Endothelial cell of umbilical vein (primary cell): ENCODE results near the gene RASSF3. TPM values are rescaled to one million over a fixed set of nuclear protein-coding genes. Genes with fewer than 3 reads are reported as not detected.

Experiments used
- BruUV-seq: library from RNA; stranded (reverse); fragments of 400-500 nt; replicated peaks from 2 replicates; lab custom pipeline; 2021; lab: Mats Ljungman, UMichigan
- CTCF ChIA-PET: fragments of 300-600, 350-600 bp; sonication (Branson Sonifier 250); formaldehyde crosslinking; loops from one replicate; lab custom pipeline; 2021; ENCODE audit warnings: antibody characterized with exemption, inconsistent platforms; lab: Charles Lee
- POLR2A ChIA-PET: fragments of 300-600, 350-600 bp; sonication (Branson Sonifier 250); formaldehyde crosslinking; loops from one replicate; lab custom pipeline; 2021; ENCODE audit warnings: antibody characterized with exemption, inconsistent platforms; lab: Charles Lee
- DNase-seq: peaks from one replicate; pipeline ENCODE4 v3.0.0-alpha.2; 2011; ENCODE audit warnings: low read depth, low spot score
- FAIRE-seq: peaks from 2 replicates; lab custom pipeline; 2011; peaks lifted over from hg19 to GRCh38; lab: Jason Lieb, UNC
- H2AFZ ChIP-seq: 2 replicates; pipeline ENCODE4 v1.6.0; 2012; ENCODE audit warnings: low read depth, low read length, control low read depth, inconsistent platforms
- H3K27ac ChIP-seq: 2 replicates; pipeline ENCODE4 v1.5.1; 2011; ENCODE audit warnings: low read depth, mild to moderate bottlenecking, control low read depth, low read length, moderate library complexity; ENCODE audit not compliant: insufficient read depth
- H3K27me3 ChIP-seq, 2 experiments: 2 replicates each; pipeline versions ENCODE4 v1.6.0 to v1.6.1; 2011; ENCODE audit warnings: low read length in 2 of 2, mixed read lengths in 1 of 2; ENCODE audit not compliant: control insufficient read depth in 2 of 2, insufficient read depth in 2 of 2
- H3K36me3 ChIP-seq, 2 experiments: 2 replicates in 1 of 2; 3 replicates in 1 of 2; pipeline ENCODE4 v1.5.1; 2011; ENCODE audit warnings: low read length in 2 of 2, mild to moderate bottlenecking in 1 of 2, moderate library complexity in 1 of 2; ENCODE audit not compliant: control insufficient read depth in 2 of 2, insufficient read depth in 2 of 2; ENCODE audit errors: extremely low read depth in 1 of 2
- H3K4me1 ChIP-seq: 3 replicates; pipeline ENCODE4 v1.5.1; 2011; ENCODE audit warnings: mild to moderate bottlenecking, low read length; ENCODE audit not compliant: control insufficient read depth, insufficient read depth; ENCODE audit errors: extremely low read depth
- H3K4me2 ChIP-seq: 2 replicates; pipeline ENCODE4 v1.6.1; 2011; ENCODE audit warnings: low read length, control low read depth, mixed read lengths; ENCODE audit not compliant: insufficient read depth
- H3K4me3 ChIP-seq, 3 experiments: fragments of 200-600 bp in 1 of 3; sonication (generic), shearing (Covaris generic) in 1 of 3; replicated peaks in 1 of 3; 2 replicates each; pipeline ENCODE4 v1.5.1; 2011 to 2016; ENCODE audit warnings: control low read depth in 3 of 3, low read length in 3 of 3, mild to moderate bottlenecking in 2 of 3, inconsistent platforms in 1 of 3, low read depth in 1 of 3, moderate library complexity in 1 of 3; ENCODE audit not compliant: insufficient read depth in 1 of 3
- H3K79me2 ChIP-seq: 2 replicates; pipeline ENCODE4 v1.6.0; 2012; ENCODE audit warnings: low read length, inconsistent platforms; ENCODE audit not compliant: control insufficient read depth, insufficient read depth
- H3K9ac ChIP-seq: replicated peaks from 2 replicates; pipeline ENCODE3; 2011; ENCODE audit warnings: low read length, control low read depth; ENCODE audit not compliant: insufficient read depth; ENCODE audit errors: extremely low read depth
- H3K9me1 ChIP-seq: replicated peaks from 3 replicates; pipeline ENCODE4 v1.6.0; 2011; ENCODE audit warnings: mild to moderate bottlenecking, low read length; ENCODE audit not compliant: control insufficient read depth, insufficient read depth; ENCODE audit errors: extremely low read depth
- H3K9me3 ChIP-seq: replicated peaks from 2 replicates; pipeline ENCODE4 v1.5.1; 2012; ENCODE audit warnings: low read length, inconsistent platforms; ENCODE audit not compliant: control insufficient read depth, insufficient read depth
- H4K20me1 ChIP-seq: replicated peaks from 2 replicates; pipeline ENCODE3; 2011; ENCODE audit warnings: mild to moderate bottlenecking, low read length; ENCODE audit not compliant: control insufficient read depth, insufficient read depth; ENCODE audit errors: extremely low read depth
- EZH2 ChIP-seq: IDR thresholded peaks from 2 replicates; pipeline ENCODE4 v1.6.1; 2012; ENCODE audit warnings: borderline replicate concordance, low read depth, mild to moderate bottlenecking, moderate library complexity, low read length, inconsistent platforms; ENCODE audit not compliant: severe bottlenecking
- FOS ChIP-seq: IDR thresholded peaks from 2 replicates; pipeline ENCODE4 v1.6.1; 2011; ENCODE audit warnings: mild to moderate bottlenecking, low read length, moderate library complexity, borderline replicate concordance; ENCODE audit not compliant: insufficient read depth
- GATA2 ChIP-seq: IDR thresholded peaks from 2 replicates; pipeline ENCODE4 v1.7.0; 2011; ENCODE audit warnings: low read depth, mild to moderate bottlenecking, moderate library complexity, mixed read lengths, low read length; ENCODE audit not compliant: insufficient read length, insufficient read depth
- JUN ChIP-seq: IDR thresholded peaks from 2 replicates; pipeline ENCODE4 v1.6.1; 2011; ENCODE audit warnings: borderline replicate concordance, low read depth; ENCODE audit not compliant: insufficient read length, insufficient read depth
- MAX ChIP-seq: IDR thresholded peaks from 2 replicates; pipeline ENCODE4 v1.6.1; 2011; ENCODE audit not compliant: insufficient read depth, insufficient read length
- MYC ChIP-seq: IDR thresholded peaks from one replicate; pipeline ENCODE4 v1.6.1; 2011; ENCODE audit warnings: mild to moderate bottlenecking, low read depth, low read length
- POLR2A ChIP-seq: IDR thresholded peaks from 2 replicates; pipeline ENCODE4 v1.6.1; 2012; ENCODE audit warnings: low read depth, mild to moderate bottlenecking, control low read depth, low read length
- POLR2AphosphoS5 ChIP-seq: IDR thresholded peaks from 2 replicates; pipeline ENCODE4 v1.6.1; 2012; ENCODE audit warnings: low read depth, mild to moderate bottlenecking, control low read depth, low read length, moderate library complexity; ENCODE audit not compliant: insufficient read depth
- dilution Hi-C: fragments of 300-500 bp; cut with MboI; formaldehyde crosslinking; loops from one replicate; pipeline ENCODE4 v1.15.0; 2019; ENCODE audit warnings: low sequenced_read_pairs; ENCODE audit not compliant: extremely low pct_ligation_motif_present
- intact Hi-C: fragments of 100-400 bp; cut with micrococcal nuclease; formaldehyde crosslinking; loops from one replicate; pipeline ENCODE4 v1.10.0; 2022
- polyA plus RNA-seq, 4 experiments: library from polyadenylated mRNA; depleted of rRNA in 3 of 4; stranded (reverse) in 3 of 4; unstranded in 1 of 4; fragments of >200 nt; gene quantifications; 2 replicates each; pipeline versions ENCODE4 v1.2.1 to v1.2.3, GENCODE V29; 2011 to 2012; ENCODE audit warnings: missing spikeins in 1 of 4
- total RNA-seq: library from RNA; stranded (reverse); gene quantifications from 2 replicates; pipeline ENCODE4 v1.2.3, GENCODE V29; 2021
- TF ChIP-seq, protein P1 (sequence below), 2 donors: IDR thresholded peaks; 1 replicate in 1 of 2; 2 replicates in 1 of 2; pipeline ENCODE4 v1.5.1; 2011; ENCODE audit warnings: low read length in 2 of 2, mild to moderate bottlenecking in 2 of 2, moderate library complexity in 2 of 2, control low read depth in 1 of 2, inconsistent platforms in 1 of 2, low read depth in 1 of 2; ENCODE audit not compliant: insufficient read depth in 1 of 2; ENCODE audit errors: extremely low read depth in 1 of 2

The RASSF3 gene
- total and polyA plus RNA-seq, 2 donors (not counting 3 experiments of a cell fraction or from before 2014, with no cell fraction given): 20.2 to 60.8 TPM

DNA sequence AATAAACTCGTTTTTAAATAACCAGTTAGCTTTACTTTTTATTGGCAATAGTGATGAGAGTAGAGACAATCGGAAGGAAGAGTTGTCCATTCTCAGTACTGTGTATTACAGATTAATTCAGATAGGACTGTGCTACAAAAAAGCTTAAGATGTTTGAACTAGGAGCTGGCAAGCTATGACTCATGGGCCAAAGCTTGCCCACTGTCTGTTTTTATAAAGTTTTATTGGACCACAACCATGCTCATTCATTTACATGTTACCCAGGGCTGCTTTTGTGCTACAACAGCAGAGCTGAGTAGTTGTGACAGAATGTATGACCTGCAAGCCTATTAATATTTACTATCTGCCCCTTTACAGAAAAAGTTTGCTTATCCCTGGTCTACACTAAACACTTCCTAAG lies 129.5 kb downstream of the RASSF3 start:
- ChIA-PET POLR2A (interaction anchor here (1.2 kb wide), 1 partner anchor 9 kb away, joined by 3 read pairs; no protein-coding TSS in a partner anchor), CTCF (interaction anchor here (1.0 kb wide), 1 partner anchor 24 kb away, joined by 3 read pairs; no protein-coding TSS in a partner anchor)
- no peak for FAIRE-seq

GRCh38 chr12:64740646-64741045 lies 130.4 kb downstream of the RASSF3 start:
- H3K4me2 ChIP-seq: no peak overlapping the region
- H3K36me3 ChIP-seq: peaks cover 19 to 38% of the 10 kb centered on the region in 2 experiments
- TF ChIP-seq JUN: no peak
- no peak for TF ChIP-seq MYC
- TF ChIP-seq FOS: no peak
- TF ChIP-seq POLR2A: no peak
- TF ChIP-seq EZH2: no peak
- TF ChIP-seq MAX: no peak
- no peak for TF ChIP-seq POLR2AphosphoS5
- TF ChIP-seq, protein P1, sequence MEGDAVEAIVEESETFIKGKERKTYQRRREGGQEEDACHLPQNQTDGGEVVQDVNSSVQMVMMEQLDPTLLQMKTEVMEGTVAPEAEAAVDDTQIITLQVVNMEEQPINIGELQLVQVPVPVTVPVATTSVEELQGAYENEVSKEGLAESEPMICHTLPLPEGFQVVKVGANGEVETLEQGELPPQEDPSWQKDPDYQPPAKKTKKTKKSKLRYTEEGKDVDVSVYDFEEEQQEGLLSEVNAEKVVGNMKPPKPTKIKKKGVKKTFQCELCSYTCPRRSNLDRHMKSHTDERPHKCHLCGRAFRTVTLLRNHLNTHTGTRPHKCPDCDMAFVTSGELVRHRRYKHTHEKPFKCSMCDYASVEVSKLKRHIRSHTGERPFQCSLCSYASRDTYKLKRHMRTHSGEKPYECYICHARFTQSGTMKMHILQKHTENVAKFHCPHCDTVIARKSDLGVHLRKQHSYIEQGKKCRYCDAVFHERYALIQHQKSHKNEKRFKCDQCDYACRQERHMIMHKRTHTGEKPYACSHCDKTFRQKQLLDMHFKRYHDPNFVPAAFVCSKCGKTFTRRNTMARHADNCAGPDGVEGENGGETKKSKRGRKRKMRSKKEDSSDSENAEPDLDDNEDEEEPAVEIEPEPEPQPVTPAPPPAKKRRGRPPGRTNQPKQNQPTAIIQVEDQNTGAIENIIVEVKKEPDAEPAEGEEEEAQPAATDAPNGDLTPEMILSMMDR (IDR thresholded peaks at IDR 0.05; ENCODE audit: extremely low read depth in 1 of 2, insufficient read depth in 1 of 2, low read depth in 1 of 2, low read length in 2 of 2): no peak
- TF ChIP-seq GATA2: no peak
- H3K4me1 ChIP-seq: peaks cover 14% of the 10 kb centered on the region
- BruUV-seq: no TSS peak
- no peak overlapping the region for H3K9ac ChIP-seq
- dilution Hi-C loops: no loop called here
- H2AFZ ChIP-seq: no peak overlapping the region
- FAIRE-seq: no peak
- H3K27me3 ChIP-seq: no peaks in the 10 kb centered on the region
- no peaks in the 10 kb centered on the region for H3K9me3 ChIP-seq
- intact Hi-C loops: no loop called here
- H3K4me3 ChIP-seq: no peak overlapping the region
- ChIA-PET CTCF (no interaction called here), POLR2A (interaction anchor here (0.7 kb wide), 1 partner anchor 10 kb away, joined by 3 read pairs; no protein-coding TSS in a partner anchor)
- H3K27ac ChIP-seq: no peak overlapping the region
- no peak for DNase-seq
- no peaks in the 10 kb centered on the region for H3K9me1 ChIP-seq
- H4K20me1 ChIP-seq: no peaks in the 10 kb centered on the region
- peaks cover 3% of the 10 kb centered on the region for H3K79me2 ChIP-seq

More for the DNA sequence above, 129.5 kb downstream of the RASSF3 start:
- H3K9me1 ChIP-seq: no peaks in the 10 kb centered on the region
- peaks cover 1% of the 10 kb centered on the region for H3K79me2 ChIP-seq
- H3K4me2 ChIP-seq: no peak overlapping the region
- TF ChIP-seq GATA2: no peak
- TF ChIP-seq FOS: peak; percentile 41
- TF ChIP-seq MYC: no peak
- peaks cover 19 to 41% of the 10 kb centered on the region in 2 experiments for H3K36me3 ChIP-seq
- dilution Hi-C loops (no loop called here), intact Hi-C loops (no loop called here)
- H3K9ac ChIP-seq: no peak overlapping the region
- no peak overlapping the region for H3K27ac ChIP-seq
- H3K27me3 ChIP-seq: no peaks in the 10 kb centered on the region
- no TSS peak for BruUV-seq
- no peak overlapping the region for H3K4me3 ChIP-seq
- H3K4me1 ChIP-seq: peaks cover 6% of the 10 kb centered on the region
- H4K20me1 ChIP-seq: no peaks in the 10 kb centered on the region
- DNase-seq: no peak
- no peaks in the 10 kb centered on the region for H3K9me3 ChIP-seq
- H2AFZ ChIP-seq: no peak overlapping the region
